Gastroesophageal sphincter (tissue), 4 donors: Measurements from ENCODE around the gene CD34. TPM values are rescaled to one million over a fixed set of nuclear protein-coding genes. Genes with fewer than 3 reads are reported as not detected.

Experiments
- ATAC-seq: fragments of 150-250 bp; one replicate; pipeline ENCODE4 v1.9.1; 2016; ENCODE audit warnings: mild to moderate bottlenecking, moderate library complexity
- H3K27ac ChIP-seq, 4 donors: fragments of 200-600 bp; sonication (generic) in 3 of 4; 1 replicate in 3 of 4; 2 replicates in 1 of 4; pipeline ENCODE4 v1.5.1; 2016 to 2019
- H3K27me3 ChIP-seq: fragments of 200-600 bp; sonication (generic); one replicate; pipeline ENCODE4 v1.5.1; 2019
- H3K36me3 ChIP-seq, 2 donors: fragments of 200-600 bp; sonication (generic); one replicate each; pipeline ENCODE4 v1.5.1; 2019; ENCODE audit warnings: control low read depth in 1 of 2
- H3K4me1 ChIP-seq, 3 donors: fragments of 200-600 bp; sonication (generic); 1 replicate in 2 of 3; 2 replicates in 1 of 3; pipeline ENCODE4 v1.5.1; 2016 to 2019; ENCODE audit warnings: control low read depth in 2 of 3
- H3K4me3 ChIP-seq, 2 donors: fragments of 200-600 bp; sonication (generic); one replicate each; pipeline ENCODE4 v1.5.1; 2019; ENCODE audit warnings: mild to moderate bottlenecking in 1 of 2, moderate library complexity in 1 of 2
- H3K9me3 ChIP-seq, 3 donors: fragments of 200-600 bp; sonication (generic); one replicate each; pipeline ENCODE4 v1.5.1; 2017 to 2019; ENCODE audit warnings: control low read depth in 2 of 3
- CTCF ChIP-seq, 4 experiments: fragments of 200-600 bp in 2 of 4; fragments of 450-650 bp in 2 of 4; sonication (generic) in 1 of 4; IDR thresholded peaks; one replicate each; pipeline ENCODE4 v1.5.1; 2017 to 2019; ENCODE audit warnings: antibody characterized with exemption in 4 of 4, mild to moderate bottlenecking in 2 of 4, moderate library complexity in 2 of 4
- EP300 ChIP-seq: sonication (generic); formaldehyde crosslinking; IDR thresholded peaks from one replicate; pipeline ENCODE4 v1.6.1; 2017; ENCODE audit warnings: antibody characterized with exemption, mild to moderate bottlenecking
- POLR2A ChIP-seq, 2 donors: fragments of 450-650 bp; IDR thresholded peaks; one replicate each; pipeline ENCODE4 v1.6.1; 2017; ENCODE audit warnings: antibody characterized with exemption in 2 of 2, mild to moderate bottlenecking in 2 of 2, moderate library complexity in 1 of 2
- POLR2AphosphoS5 ChIP-seq: sonication (generic); formaldehyde crosslinking; IDR thresholded peaks from one replicate; pipeline ENCODE4 v1.6.1; 2017; ENCODE audit warnings: antibody characterized with exemption
- WGBS, 2 donors: methylation state at CpG; one replicate each; pipeline ENCODE4 v1.1.5; 2018; ENCODE audit warnings: low coverage in 1 of 2; 5-methylcytosine and 5-hydroxymethylcytosine counted together
- total RNA-seq, 4 donors: library from RNA; depleted of rRNA; stranded (reverse); fragments of >200 nt; gene quantifications; one replicate each; pipeline ENCODE4 v1.1.0, GENCODE V29; 2016

The CD34 gene, protein sequence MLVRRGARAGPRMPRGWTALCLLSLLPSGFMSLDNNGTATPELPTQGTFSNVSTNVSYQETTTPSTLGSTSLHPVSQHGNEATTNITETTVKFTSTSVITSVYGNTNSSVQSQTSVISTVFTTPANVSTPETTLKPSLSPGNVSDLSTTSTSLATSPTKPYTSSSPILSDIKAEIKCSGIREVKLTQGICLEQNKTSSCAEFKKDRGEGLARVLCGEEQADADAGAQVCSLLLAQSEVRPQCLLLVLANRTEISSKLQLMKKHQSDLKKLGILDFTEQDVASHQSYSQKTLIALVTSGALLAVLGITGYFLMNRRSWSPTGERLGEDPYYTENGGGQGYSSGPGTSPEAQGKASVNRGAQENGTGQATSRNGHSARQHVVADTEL
- total RNA-seq: 100 to 1,000 TPM in 1 of 4 donors, 10 to 100 TPM in 3; 38.9 to 114 (median 62.1) TPM

DNA sequence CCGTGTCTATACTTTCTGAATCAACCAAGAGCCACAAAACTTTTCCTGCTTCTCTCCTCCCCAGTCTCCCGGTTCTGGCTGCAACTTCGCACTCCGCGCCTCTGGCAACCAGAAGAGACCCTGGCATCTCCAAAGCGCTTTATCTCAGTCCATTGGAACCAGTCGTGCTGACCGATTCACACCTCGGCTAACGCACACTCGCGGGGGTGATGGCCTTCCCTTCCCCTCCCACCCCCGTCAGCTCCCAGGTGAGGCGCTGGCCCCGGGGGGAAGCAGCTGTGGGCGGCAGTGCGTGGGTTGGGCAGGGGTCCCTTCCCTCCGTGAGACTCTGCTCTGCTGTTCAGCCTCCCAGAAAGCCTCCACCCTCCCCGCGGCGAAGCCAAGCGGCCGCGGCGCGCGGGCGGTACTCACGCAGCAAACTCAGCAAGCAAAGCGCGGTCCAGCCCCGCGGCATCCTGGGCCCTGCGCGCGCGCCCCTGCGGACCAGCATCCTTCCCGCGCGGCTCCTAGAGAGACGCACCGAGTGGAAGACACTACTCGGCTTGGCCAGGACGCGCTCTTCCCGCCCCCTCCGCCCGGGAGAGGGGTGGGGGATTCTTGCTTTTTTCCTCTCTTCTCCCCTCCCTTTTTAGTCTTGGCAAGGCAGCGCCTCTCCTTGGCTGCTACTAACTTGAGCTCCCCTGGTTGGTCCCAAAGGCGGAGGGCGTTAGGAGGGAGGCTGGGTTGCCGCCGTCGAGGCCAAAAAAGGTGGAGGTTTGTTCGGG, at the start of gene CD34:
Gene CD34 (minus strand): TSS at position 535 of the 764 bp plus-strand sequence. CDS start 45 bp downstream, at position 490.
- peak within 1 kb of the TSS; percentile 36 to 60 for H3K4me3 ChIP-seq
- H3K9me3 ChIP-seq: no peaks in the 10 kb centered on the region
- peak within 1 kb of the TSS; percentile 36 to 83 (median 82) for H3K27ac ChIP-seq
- peak; percentile 77 for ATAC-seq
- WGBS, 2 donors: 0 to 2% methylated on average over 7 of the region's 56 CpGs
- H3K36me3 ChIP-seq: no peaks in the 10 kb centered on the region
- H3K4me1 ChIP-seq: peaks cover 0 to 33% (median 0%) of the 10 kb centered on the region in 3 donors
- TF ChIP-seq POLR2A (IDR thresholded peaks at IDR 0.05): peak; percentile 44 to 46
- TF ChIP-seq POLR2AphosphoS5: peak; percentile 35
- no peak for TF ChIP-seq CTCF (IDR thresholded peaks at IDR 0.05)
- peaks cover 43% of the 10 kb centered on the region for H3K27me3 ChIP-seq

DNA sequence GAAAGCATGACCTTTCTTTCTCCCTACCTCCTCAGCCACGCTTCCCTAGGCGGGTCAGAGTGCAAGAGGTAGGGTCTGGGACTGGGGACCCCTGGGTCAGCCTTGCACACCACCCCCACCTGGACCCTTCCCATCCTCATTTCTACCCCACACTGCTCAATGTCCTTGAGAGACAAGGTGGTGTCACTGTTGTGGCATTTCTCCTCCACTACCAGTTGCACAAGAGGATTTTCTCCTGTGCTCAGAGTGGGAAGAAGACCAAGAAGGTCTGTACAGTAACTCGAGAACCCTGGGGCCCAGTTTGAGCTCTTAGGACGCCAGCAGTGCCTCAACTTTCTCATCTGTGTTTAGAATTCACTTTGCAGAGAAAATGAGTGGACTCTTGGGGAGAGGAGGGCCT, 49.4 kb upstream of the CD34 start:
- peak overlapping the region; percentile 5 to 97 (median 87) for H3K27ac ChIP-seq
- H3K4me1 ChIP-seq: peaks cover 0 to 68% (median 13%) of the 10 kb centered on the region in 3 donors
- TF ChIP-seq EP300: no peak
- TF ChIP-seq POLR2A (IDR thresholded peaks at IDR 0.05): no peak
- no peak for TF ChIP-seq CTCF (IDR thresholded peaks at IDR 0.05)
- TF ChIP-seq POLR2AphosphoS5: no peak
- ATAC-seq: no peak
- H3K27me3 ChIP-seq: no peaks in the 10 kb centered on the region
- no peak overlapping the region for H3K4me3 ChIP-seq
- 93% methylated on average over 3 of the region's 4 CpGs; no CpG with 5 or more reads in 1 of the 2 donors for WGBS, 2 donors
- H3K9me3 ChIP-seq: no peaks in the 10 kb centered on the region
- H3K36me3 ChIP-seq: no peaks in the 10 kb centered on the region

DNA sequence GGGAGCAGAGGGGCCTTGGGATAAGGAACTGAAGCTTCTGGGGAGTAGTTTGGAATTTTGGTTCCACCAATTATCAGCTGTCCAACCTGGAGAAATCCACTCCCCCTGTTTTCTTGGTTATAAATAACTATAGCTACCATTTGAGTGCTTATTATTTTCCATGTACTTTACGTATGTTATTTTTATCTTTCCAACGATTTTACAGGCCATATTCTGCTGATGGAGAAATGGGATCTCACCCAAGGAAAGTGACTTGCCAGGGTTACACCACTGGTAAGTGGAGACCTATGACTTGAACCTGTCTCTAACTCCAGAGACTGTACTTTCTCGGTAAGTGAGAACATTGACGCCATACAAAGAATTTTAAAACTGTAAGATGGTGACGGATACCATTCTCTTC, 49.0 kb upstream of the CD34 start:
- TF ChIP-seq EP300: no peak
- TF ChIP-seq POLR2AphosphoS5: peak; percentile 14
- 49 to 52% methylated on average over 5 of the region's 5 CpGs for WGBS, 2 donors
- no peaks in the 10 kb centered on the region for H3K9me3 ChIP-seq
- peak overlapping the region in 1 of 2 donors; percentile 60 for H3K4me3 ChIP-seq
- H3K27ac ChIP-seq: peak overlapping the region; percentile 5 to 97 (median 87)
- ATAC-seq: no peak
- no peaks in the 10 kb centered on the region for H3K27me3 ChIP-seq
- H3K4me1 ChIP-seq: peaks cover 0 to 63% (median 13%) of the 10 kb centered on the region in 3 donors
- no peaks in the 10 kb centered on the region for H3K36me3 ChIP-seq

- TF ChIP-seq POLR2A (IDR thresholded peaks at IDR 0.05) (peak; percentile 22 to 43), POLR2AphosphoS5 (peak; percentile 62), CTCF (IDR thresholded peaks at IDR 0.05) (peak in 1 of 4 experiments; percentile 40), EP300 (no peak)
- Histone ChIP-seq H3K36me3 (no peaks in the 10 kb centered on the region), H3K9me3 (no peaks in the 10 kb centered on the region), H3K27ac (peak overlapping the region; percentile 5 to 97 (median 87)), H3K27me3 (no peaks in the 10 kb centered on the region), H3K4me1 (peaks cover 0 to 57% (median 13%) of the 10 kb centered on the region in 3 donors), H3K4me3 (peak overlapping the region; percentile 54 to 60)
- peak; percentile 82 for ATAC-seq
- WGBS, 2 donors: no CpG with 5 or more reads among the region's 76 CpGs
These were observed 48.4 kb upstream of the CD34 start for GRCh38 chr1:207959141-207959825.
